CD4-positive, alpha-beta T cell (primary cell): Measurements from ENCODE around the gene SHISA4. TPM values are rescaled to one million over a fixed set of nuclear protein-coding genes. Genes with fewer than 3 reads are reported as not detected.

Experiments
- ATAC-seq: fragments of 200-7000 bp; cut with Tn5 transposase; one replicate; pipeline ENCODE4 v1.10.0; 2022; ENCODE audit warnings: mild to moderate bottlenecking; ENCODE audit not compliant: poor library complexity
- CTCF ChIA-PET: fragments of 350-600 bp; sonication (Branson Sonifier 250); formaldehyde crosslinking; loops from one replicate; lab custom pipeline; 2021; ENCODE audit warnings: antibody characterized with exemption, inconsistent platforms; lab: Charles Lee
- POLR2A ChIA-PET: fragments of 350-600 bp; sonication (Branson Sonifier 250); formaldehyde crosslinking; loops from one replicate; lab custom pipeline; 2021; ENCODE audit warnings: antibody characterized with exemption, inconsistent platforms; lab: Charles Lee
- DNase-seq, 14 experiments: peaks; one replicate each; pipeline ENCODE4 v3.0.0-alpha.2; 2013 to 2020; ENCODE audit warnings: mixed read lengths in 2 of 14
- H3K27ac ChIP-seq, 2 donors: one replicate each; pipeline versions ENCODE4 v1.5.1 to v1.7.0; 2013; ENCODE audit warnings: low read length in 2 of 2, low read depth in 1 of 2, mild to moderate bottlenecking in 1 of 2
- H3K27me3 ChIP-seq, 2 experiments: 1 replicate in 1 of 2; 2 replicates in 1 of 2; pipeline versions ENCODE4 v1.6.1 to v1.7.0; 2013; ENCODE audit warnings: low read length in 2 of 2, control low read depth in 1 of 2, mild to moderate bottlenecking in 1 of 2, moderate library complexity in 1 of 2; ENCODE audit not compliant: insufficient read depth in 2 of 2, control insufficient read depth in 1 of 2
- H3K36me3 ChIP-seq: one replicate; pipeline ENCODE4 v1.6.1; 2013; ENCODE audit warnings: low read length, control low read depth; ENCODE audit not compliant: insufficient read depth
- H3K4me1 ChIP-seq: one replicate; pipeline ENCODE4 v1.6.1; 2013; ENCODE audit warnings: low read length, control low read depth; ENCODE audit not compliant: insufficient read depth
- H3K4me3 ChIP-seq: one replicate; pipeline ENCODE4 v1.5.1; 2013; ENCODE audit warnings: mild to moderate bottlenecking, low read length, moderate library complexity
- H3K9me3 ChIP-seq, 2 experiments: 1 replicate in 1 of 2; 2 replicates in 1 of 2; pipeline versions ENCODE4 v1.6.1 to v1.7.0; 2013; ENCODE audit warnings: low read length in 2 of 2, mild to moderate bottlenecking in 2 of 2, control low read depth in 1 of 2, moderate library complexity in 1 of 2; ENCODE audit not compliant: control insufficient read depth in 1 of 2, insufficient read depth in 1 of 2
- H3K27ac Mint-ChIP-seq: one replicate; pipeline ENCODE4 v1.8.0; 2020; ENCODE audit warnings: mixed read lengths
- H3K27me3 Mint-ChIP-seq: one replicate; pipeline ENCODE4 v1.8.0; 2021; ENCODE audit warnings: mixed read lengths
- H3K36me3 Mint-ChIP-seq: one replicate; pipeline ENCODE4 v1.8.0; 2021; ENCODE audit warnings: low read depth, mixed read lengths
- H3K4me1 Mint-ChIP-seq: one replicate; pipeline ENCODE4 v1.8.0; 2021; ENCODE audit warnings: low read depth, mixed read lengths
- H3K4me3 Mint-ChIP-seq: one replicate; pipeline ENCODE4 v1.8.0; 2020; ENCODE audit warnings: mild to moderate bottlenecking, mixed read lengths
- H3K9me3 Mint-ChIP-seq: one replicate; pipeline ENCODE4 v1.8.0; 2020; ENCODE audit warnings: mixed read lengths
- intact Hi-C, 2 experiments: fragments of 100-400 bp; cut with DNase I in 1 of 2; cut with micrococcal nuclease in 1 of 2; formaldehyde crosslinking; loops; one replicate each; pipeline versions ENCODE4 v1.15.1 to v1.9.0; 2023 to 2025; cut with DNase I, micrococcal nuclease
- total RNA-seq, 174 experiments: library from RNA in 2 of 174; stranded (reverse) in 2 of 174; gene quantifications; one replicate each; pipeline ENCODE4 v1.2.3 and lab custom pipeline; 2021 to 2026
- TF ChIP-seq, protein P1 (sequence below): fragments of 200-600 bp; IDR thresholded peaks from one replicate; pipeline ENCODE4 v1.8.0; 2022; ENCODE audit warnings: antibody characterized with exemption, mild to moderate bottlenecking

The SHISA4 gene
- total RNA-seq, 2 experiments from 2014 or later, result 0.19 TPM; not detected in 1

DNA sequence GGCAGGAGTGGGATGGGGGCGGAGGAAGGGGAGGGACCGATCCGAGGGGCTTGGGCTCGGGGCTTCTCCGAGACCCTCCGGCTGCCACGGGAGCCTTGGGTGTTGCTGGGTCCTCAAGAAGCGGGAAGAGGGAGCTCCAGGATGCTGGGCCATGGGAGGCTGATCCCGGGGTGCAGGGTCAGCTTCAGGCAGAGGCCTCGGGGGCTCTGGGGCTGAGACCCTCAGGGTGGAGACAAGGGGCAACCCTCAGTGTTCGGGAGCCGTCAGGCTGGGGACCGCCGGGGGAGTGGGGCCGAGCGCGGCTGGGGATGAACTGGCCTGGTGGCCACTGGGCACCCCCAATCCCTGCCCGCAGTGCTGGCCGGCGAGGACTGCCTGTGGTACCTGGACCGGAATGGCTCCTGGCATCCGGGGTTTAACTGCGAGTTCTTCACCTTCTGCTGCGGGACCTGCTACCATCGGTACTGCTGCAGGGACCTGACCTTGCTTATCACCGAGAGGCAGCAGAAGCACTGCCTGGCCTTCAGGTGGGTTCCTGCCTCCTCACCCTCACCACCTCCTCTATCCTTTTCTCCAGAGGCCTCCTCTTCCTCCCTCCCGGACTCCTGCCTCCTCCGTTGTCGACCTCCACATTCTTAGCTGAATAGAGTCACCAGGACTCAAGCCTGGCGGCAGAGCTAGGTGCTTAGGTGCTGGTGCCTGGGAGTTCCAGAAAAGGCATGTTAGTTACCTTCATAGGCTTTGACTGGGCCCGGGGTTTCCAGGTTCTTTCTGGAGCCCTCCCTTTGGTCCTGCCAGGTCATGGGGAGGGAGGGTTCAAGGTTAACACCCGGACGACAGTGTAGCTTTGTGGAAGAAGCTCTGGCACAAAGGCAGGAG, 631 bp downstream of the SHISA4 start:
- no peaks in the 10 kb centered on the region for H3K36me3 Mint-ChIP-seq
- intact Hi-C loops, result no loop called here
- H3K9me3 ChIP-seq, result peaks cover 0 to 20% of the 10 kb centered on the region in 2 experiments
- H3K27ac ChIP-seq, result no peak overlapping the region
- peak overlapping the region; percentile 83 for H3K4me3 Mint-ChIP-seq
- peaks cover 35 to 51% of the 10 kb centered on the region in 2 experiments for H3K27me3 ChIP-seq
- ATAC-seq, result no peak
- CTCF ChIA-PET, result no interaction called here
- H3K27me3 Mint-ChIP-seq, result peaks cover 62% of the 10 kb centered on the region
- no peak overlapping the region for H3K27ac Mint-ChIP-seq
- TF ChIP-seq, protein P1, sequence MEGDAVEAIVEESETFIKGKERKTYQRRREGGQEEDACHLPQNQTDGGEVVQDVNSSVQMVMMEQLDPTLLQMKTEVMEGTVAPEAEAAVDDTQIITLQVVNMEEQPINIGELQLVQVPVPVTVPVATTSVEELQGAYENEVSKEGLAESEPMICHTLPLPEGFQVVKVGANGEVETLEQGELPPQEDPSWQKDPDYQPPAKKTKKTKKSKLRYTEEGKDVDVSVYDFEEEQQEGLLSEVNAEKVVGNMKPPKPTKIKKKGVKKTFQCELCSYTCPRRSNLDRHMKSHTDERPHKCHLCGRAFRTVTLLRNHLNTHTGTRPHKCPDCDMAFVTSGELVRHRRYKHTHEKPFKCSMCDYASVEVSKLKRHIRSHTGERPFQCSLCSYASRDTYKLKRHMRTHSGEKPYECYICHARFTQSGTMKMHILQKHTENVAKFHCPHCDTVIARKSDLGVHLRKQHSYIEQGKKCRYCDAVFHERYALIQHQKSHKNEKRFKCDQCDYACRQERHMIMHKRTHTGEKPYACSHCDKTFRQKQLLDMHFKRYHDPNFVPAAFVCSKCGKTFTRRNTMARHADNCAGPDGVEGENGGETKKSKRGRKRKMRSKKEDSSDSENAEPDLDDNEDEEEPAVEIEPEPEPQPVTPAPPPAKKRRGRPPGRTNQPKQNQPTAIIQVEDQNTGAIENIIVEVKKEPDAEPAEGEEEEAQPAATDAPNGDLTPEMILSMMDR, result no peak
- H3K4me1 Mint-ChIP-seq, result peaks cover 5% of the 10 kb centered on the region
- no peak for DNase-seq
- POLR2A ChIA-PET, result no interaction called here
- H3K4me1 ChIP-seq, result peaks cover 15% of the 10 kb centered on the region
- H3K36me3 ChIP-seq, result no peaks in the 10 kb centered on the region
- no peaks in the 10 kb centered on the region for H3K9me3 Mint-ChIP-seq
- peak overlapping the region; percentile 34 for H3K4me3 ChIP-seq

DNA sequence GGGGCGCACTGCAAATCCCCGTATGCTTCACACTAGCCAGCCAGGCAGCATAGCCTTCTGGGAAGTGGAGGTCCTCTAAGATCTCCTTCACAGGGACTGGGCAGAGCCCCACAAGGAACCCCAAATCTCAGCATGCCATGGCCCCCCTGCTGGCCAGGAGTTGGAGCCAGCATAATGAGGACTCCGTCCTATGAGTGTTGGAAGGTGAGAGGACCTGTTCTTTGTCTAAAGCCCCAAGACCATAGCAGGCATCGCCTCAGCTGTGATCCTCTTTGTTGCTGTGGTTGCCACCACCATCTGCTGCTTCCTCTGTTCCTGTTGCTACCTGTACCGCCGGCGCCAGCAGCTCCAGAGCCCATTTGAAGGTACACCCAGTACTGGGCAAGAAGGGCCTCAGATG, 1.5 kb downstream of the SHISA4 start:
- Histone ChIP-seq H3K36me3 (no peaks in the 10 kb centered on the region), H3K4me3 (no peak overlapping the region), H3K9me3 (peaks cover 0 to 20% of the 10 kb centered on the region in 2 experiments), H3K27me3 (peaks cover 35 to 51% of the 10 kb centered on the region in 2 experiments), H3K27ac (no peak overlapping the region), H3K4me1 (peaks cover 15% of the 10 kb centered on the region)
- peaks cover 66% of the 10 kb centered on the region for H3K27me3 Mint-ChIP-seq
- no peaks in the 10 kb centered on the region for H3K9me3 Mint-ChIP-seq
- DNase-seq, result no peak
- intact Hi-C loops, result no loop called here
- no peak overlapping the region for H3K4me3 Mint-ChIP-seq
- no peaks in the 10 kb centered on the region for H3K36me3 Mint-ChIP-seq
- H3K4me1 Mint-ChIP-seq, result peaks cover 5% of the 10 kb centered on the region
- TF ChIP-seq, protein P1, result no peak
- no peak for ATAC-seq
- CTCF ChIA-PET, result no interaction called here
- no peak overlapping the region for H3K27ac Mint-ChIP-seq
- POLR2A ChIA-PET, result no interaction called here

DNA sequence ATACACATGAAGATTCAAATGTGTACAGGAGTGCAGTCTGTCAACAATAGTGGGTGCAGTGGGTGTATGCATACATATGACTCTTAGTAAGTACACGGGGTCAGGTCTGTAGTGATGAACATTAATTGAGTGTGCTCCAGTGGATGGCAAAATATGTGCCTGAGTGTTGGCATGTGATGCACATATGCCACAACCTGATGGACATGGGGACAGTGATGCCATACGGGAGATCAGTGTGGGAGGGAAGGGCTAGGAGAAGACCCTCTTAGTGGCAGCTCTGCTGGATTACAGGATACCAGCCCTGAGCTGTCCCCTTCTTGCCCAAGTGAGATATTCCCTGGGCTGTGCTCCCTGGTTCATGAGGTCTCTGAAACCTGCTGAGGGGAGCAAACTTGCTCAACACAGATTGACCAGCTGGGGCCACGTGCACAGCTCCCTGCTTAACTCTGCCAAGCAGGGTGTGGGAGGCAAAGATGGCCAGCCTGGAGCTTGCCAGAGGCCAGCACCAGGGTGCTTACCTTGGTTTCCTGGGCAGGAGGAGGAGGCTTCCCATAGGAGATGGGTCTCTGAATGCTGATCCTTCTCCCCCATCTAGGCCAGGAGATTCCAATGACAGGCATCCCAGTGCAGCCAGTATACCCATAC, 2.2 kb downstream of the SHISA4 start:
- no peak for DNase-seq
- ChIA-PET POLR2A (no interaction called here), CTCF (no interaction called here)
- no peaks in the 10 kb centered on the region for H3K9me3 Mint-ChIP-seq
- ATAC-seq, result no peak
- H3K4me1 Mint-ChIP-seq, result peaks cover 7% of the 10 kb centered on the region
- Histone ChIP-seq H3K27ac (no peak overlapping the region), H3K27me3 (peaks cover 35 to 51% of the 10 kb centered on the region in 2 experiments), H3K4me3 (no peak overlapping the region), H3K4me1 (peaks cover 20% of the 10 kb centered on the region), H3K9me3 (peaks cover 0 to 20% of the 10 kb centered on the region in 2 experiments), H3K36me3 (no peaks in the 10 kb centered on the region)
- TF ChIP-seq, protein P1, result no peak
- H3K27ac Mint-ChIP-seq, result no peak overlapping the region
- intact Hi-C loops, result no loop called here
- no peaks in the 10 kb centered on the region for H3K36me3 Mint-ChIP-seq
- peaks cover 69% of the 10 kb centered on the region for H3K27me3 Mint-ChIP-seq
- no peak overlapping the region for H3K4me3 Mint-ChIP-seq
